HG03025 (cell line): ENCODE data around the gene CDK5RAP1.

Experiments
- ATAC-seq: cut with Tn5 transposase; IDR thresholded peaks from one replicate; pipeline ENCODE4 v1.9.1; 2021; ENCODE audit warnings: mild to moderate bottlenecking, moderate library complexity; ENCODE audit not compliant: unreplicated experiment, low FRiP score

Gene CDK5RAP1

DNA sequence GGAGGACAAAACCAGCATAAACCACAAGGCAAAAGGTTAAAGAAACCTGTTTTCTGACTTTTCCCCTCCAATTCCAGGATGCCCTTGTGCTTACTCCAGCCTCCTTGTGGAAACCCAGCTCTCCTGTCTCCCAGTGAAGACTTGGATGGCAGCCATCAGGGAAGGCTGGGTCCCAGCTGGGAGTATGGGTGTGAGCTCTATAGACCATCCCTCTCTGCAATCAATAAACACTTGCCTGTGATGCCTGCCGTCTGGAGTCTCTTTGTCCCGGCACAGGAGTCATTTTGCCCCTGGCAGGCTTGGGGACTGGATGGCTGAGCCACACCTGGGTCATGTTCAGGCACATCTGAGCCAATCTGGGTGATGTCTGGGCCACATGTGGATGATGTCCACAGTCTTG, 91.7 kb downstream of the CDK5RAP1 start:
- no peak for ATAC-seq
